HepG2 (cell line): ENCODE results near the gene COA5. TPM values are rescaled to one million over a fixed set of nuclear protein-coding genes. Genes with fewer than 3 reads are reported as not detected.

ENCODE experiments used
- ATAD3A ChIP-seq: sonication (generic); formaldehyde crosslinking; IDR thresholded peaks from 2 replicates; pipeline ENCODE4 v1.4.0; 2020; ENCODE audit warnings: missing genetic modification reagents
- BORCS8-MEF2B ChIP-seq: sonication (generic); formaldehyde crosslinking; IDR thresholded peaks from 2 replicates; pipeline ENCODE4 v1.8.0; 2022; ENCODE audit warnings: mild to moderate bottlenecking, missing genetic modification reagents
- BRF2 ChIP-seq: sonication (generic); formaldehyde crosslinking; IDR thresholded peaks from 2 replicates; pipeline ENCODE4 v1.8.1; 2022; ENCODE audit warnings: mild to moderate bottlenecking, missing genetic modification reagents
- NFIC ChIP-seq: IDR thresholded peaks from 2 replicates; pipeline ENCODE4 v1.6.1; 2012; ENCODE audit warnings: mild to moderate bottlenecking, low read length, inconsistent platforms
- PAXIP1 ChIP-seq: sonication (generic); formaldehyde crosslinking; conservative IDR thresholded peaks from 2 replicates; pipeline ENCODE4 v1.4.0; 2020; ENCODE audit warnings: mild to moderate bottlenecking, missing genetic modification reagents, moderate library complexity
- PHB2 ChIP-seq: fragments of 450-650 bp; IDR thresholded peaks from 2 replicates; pipeline ENCODE4 v1.6.1; 2018; ENCODE audit not compliant: partially characterized antibody
- SKIL ChIP-seq: sonication (generic); formaldehyde crosslinking; IDR thresholded peaks from 2 replicates; pipeline ENCODE4 v1.8.0; 2022; ENCODE audit warnings: missing genetic modification reagents, mild to moderate bottlenecking, moderate library complexity, borderline replicate concordance
- SMARCE1 ChIP-seq: fragments of 450-650 bp; IDR thresholded peaks from 2 replicates; pipeline ENCODE4 v1.6.1; 2017; ENCODE audit warnings: borderline replicate concordance
- SNAPC4 ChIP-seq: sonication (generic); formaldehyde crosslinking; IDR thresholded peaks from 2 replicates; pipeline ENCODE4 v1.4.0; 2020; ENCODE audit warnings: mild to moderate bottlenecking, missing genetic modification reagents
- SP1 ChIP-seq, 2 experiments: fragments of 450-650 bp in 1 of 2; sonication (generic) in 1 of 2; formaldehyde crosslinking in 1 of 2; IDR thresholded peaks; 2 replicates each; pipeline versions ENCODE4 v1.4.0 to v1.6.1; 2016 to 2020; ENCODE audit warnings: missing genetic modification reagents in 1 of 2
- U2AF1 ChIP-seq: fragments of 200-400 bp; formaldehyde crosslinking; optimal IDR thresholded peaks from 2 replicates; pipeline ENCODE3; 2017; ENCODE audit warnings: mild to moderate bottlenecking, low read depth, low read length
- ZNF20 ChIP-seq: sonication (generic); formaldehyde crosslinking; IDR thresholded peaks from 2 replicates; pipeline ENCODE4 v1.4.0; 2020; ENCODE audit warnings: mild to moderate bottlenecking, moderate library complexity, missing genetic modification reagents
- ZNF549 ChIP-seq: sonication (generic); formaldehyde crosslinking; IDR thresholded peaks from 2 replicates; pipeline ENCODE4 v1.5.0; 2020; ENCODE audit warnings: missing genetic modification reagents
- ZNF557 ChIP-seq: sonication (generic); formaldehyde crosslinking; IDR thresholded peaks from 2 replicates; pipeline ENCODE4 v1.4.0; 2020; ENCODE audit warnings: missing genetic modification reagents
- ZNF83 ChIP-seq: sonication (generic); formaldehyde crosslinking; IDR thresholded peaks from 2 replicates; pipeline ENCODE4 v1.4.0; 2020; ENCODE audit warnings: missing genetic modification reagents, mild to moderate bottlenecking, borderline replicate concordance
- polyA plus RNA-seq, 8 experiments: library from polyadenylated mRNA; depleted of rRNA in 3 of 8; stranded (reverse) in 7 of 8; unstranded in 1 of 8; fragments of >200 nt; fragmentation: Illumina TruSeq in 4 of 8; extraction: Trizol in 4 of 8; gene quantifications; 2 replicates each; pipeline versions ENCODE4 v1.2.1 to v1.2.3, GENCODE V29; 2011 to 2016; ENCODE audit warnings: low read depth in 4 of 8, missing spikeins in 1 of 8, mixed read lengths in 1 of 8; ENCODE audit not compliant: insufficient read depth in 1 of 8
- total RNA-seq, 5 experiments: library from RNA; depleted of rRNA; stranded (reverse); fragments of >200 nt; fragmentation: Illumina TruSeq; extraction: Trizol; gene quantifications; 2 replicates each; pipeline ENCODE4 v1.2.3, GENCODE V29; 2016; ENCODE audit warnings: low read depth in 1 of 5

COA5 gene
- total and polyA plus RNA-seq, 2 of the 13 experiments (the other 11 are each of a cell fraction or from before 2014, with no cell fraction given): 43.6 to 64.5 TPM

- TF ChIP-seq SNAPC4: no peak
- TF ChIP-seq BRF2 (CRISPR knock-in tag): peak; percentile 63; the same call in 1 of the 2 replicates
- no peak for TF ChIP-seq ATAD3A (CRISPR knock-in tag)
- no peak for TF ChIP-seq NFIC
- TF ChIP-seq PAXIP1 (CRISPR knock-in tag): peak; percentile 93
- TF ChIP-seq SP1 (IDR thresholded peaks at IDR 0.05): no peak
- no peak for TF ChIP-seq SP1 (CRISPR knock-in tag; IDR thresholded peaks at IDR 0.05)
- 0 out of 2 replicates have a peak, but pooled peaks have one; percentile 44 for TF ChIP-seq ZNF557 (CRISPR knock-in tag)
- TF ChIP-seq ZNF83 (CRISPR knock-in tag): peak; percentile 31; the same call in 1 of the 2 replicates
- TF ChIP-seq SMARCE1: no peak
- peak; percentile 36 for TF ChIP-seq U2AF1
- TF ChIP-seq ZNF549 (CRISPR knock-in tag): peak; percentile 88; the same call in 1 of the 2 replicates
- TF ChIP-seq PHB2: no peak
- TF ChIP-seq ZNF20 (CRISPR knock-in tag): no peak
- peak; percentile 43; the same call in 1 of the 2 replicates for TF ChIP-seq SKIL
- peak; percentile 70; the same call in 1 of the 2 replicates for TF ChIP-seq BORCS8-MEF2B (CRISPR knock-in tag)
These were observed 24.3 kb downstream of the COA5 start (continued) for GRCh38 chr2:98583816-98584618.
